MCF 10A (cell line): ENCODE results near the gene IRGC. TPM values are rescaled to one million over a fixed set of nuclear protein-coding genes. Genes with fewer than 3 reads are reported as not detected.

ENCODE experiments used
- BruUV-seq: library from RNA; stranded (reverse); fragments of 400-500 nt; replicated peaks from 2 replicates; lab custom pipeline; 2021; lab: Mats Ljungman, UMichigan
- CTCF ChIA-PET: fragments of 300-600 bp; sonication (Branson Sonifier 250); formaldehyde crosslinking; extraction: SDS; loops from one replicate; lab custom pipeline; 2021; ENCODE audit warnings: antibody characterized with exemption, inconsistent platforms; lab: Yijun Ruan, JAX
- POLR2A ChIA-PET: fragments of 300-600, 350-650 bp; sonication (Branson Sonifier 250); formaldehyde crosslinking; extraction: SDS; loops from one replicate; lab custom pipeline; 2020; ENCODE audit warnings: antibody characterized with exemption, inconsistent platforms; lab: Yijun Ruan, JAX
- DNase-seq: peaks from one replicate; pipeline ENCODE4 v3.0.0-alpha.2; 2018; ENCODE audit not compliant: unreplicated experiment
- H3K27ac Mint-ChIP-seq: one replicate; pipeline ENCODE4 v1.8.0; 2022; ENCODE audit warnings: mild to moderate bottlenecking, low read depth, mixed read lengths; ENCODE audit not compliant: unreplicated experiment
- H3K27me3 Mint-ChIP-seq: one replicate; pipeline ENCODE4 v1.8.0; 2022; ENCODE audit warnings: mixed read lengths; ENCODE audit not compliant: insufficient read depth, unreplicated experiment
- H3K36me3 Mint-ChIP-seq: one replicate; pipeline ENCODE4 v1.8.0; 2022; ENCODE audit warnings: mild to moderate bottlenecking, moderate library complexity, mixed read lengths; ENCODE audit not compliant: insufficient read depth, unreplicated experiment
- H3K4me1 Mint-ChIP-seq: one replicate; pipeline ENCODE4 v1.8.0; 2022; ENCODE audit warnings: mixed read lengths; ENCODE audit not compliant: insufficient read depth, unreplicated experiment
- H3K4me3 Mint-ChIP-seq: one replicate; pipeline ENCODE4 v1.8.0; 2022; ENCODE audit warnings: mild to moderate bottlenecking, moderate library complexity, mixed read lengths; ENCODE audit not compliant: unreplicated experiment
- H3K9me3 Mint-ChIP-seq: one replicate; pipeline ENCODE4 v1.8.0; 2022; ENCODE audit warnings: mixed read lengths; ENCODE audit not compliant: unreplicated experiment
- intact Hi-C: fragments of 100-400 bp; cut with micrococcal nuclease; formaldehyde crosslinking; loops from 2 replicates; pipeline ENCODE4 v1.14.1; 2022
- total RNA-seq: library from RNA; stranded (reverse); gene quantifications from 2 replicates; pipeline ENCODE4 v1.2.3, GENCODE V29; 2022
- TF ChIP-seq, protein P1 (sequence below): fragments of 200-600 bp; IDR thresholded peaks from one replicate; pipeline ENCODE4 v1.8.0; 2022; ENCODE audit warnings: antibody characterized with exemption, mild to moderate bottlenecking; ENCODE audit not compliant: unreplicated experiment

IRGC gene
- total RNA-seq, 1 experiment from 2014 or later: not detected

DNA sequence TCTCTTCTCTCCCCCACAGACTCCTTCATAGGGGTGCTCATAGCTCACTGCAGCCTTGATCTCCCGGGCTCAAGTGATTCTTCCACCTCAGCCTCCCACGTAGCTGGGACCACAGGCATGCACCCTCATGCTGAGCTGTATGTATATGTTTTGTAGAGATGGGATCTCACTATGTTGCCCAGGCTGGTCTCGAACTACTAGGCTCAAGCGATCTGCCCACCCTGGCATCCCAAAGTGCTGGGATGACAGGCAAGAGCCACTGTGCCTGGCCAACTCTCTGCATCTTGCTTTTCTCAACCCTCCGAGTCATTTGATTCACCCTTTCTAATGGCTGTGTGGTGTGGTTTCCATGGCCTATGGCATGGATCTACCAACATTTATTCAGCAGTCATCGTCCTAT lies 10.1 kb upstream of the IRGC start:
- no peak for DNase-seq
- CTCF ChIA-PET: no interaction called here
- TF ChIP-seq, protein P1, sequence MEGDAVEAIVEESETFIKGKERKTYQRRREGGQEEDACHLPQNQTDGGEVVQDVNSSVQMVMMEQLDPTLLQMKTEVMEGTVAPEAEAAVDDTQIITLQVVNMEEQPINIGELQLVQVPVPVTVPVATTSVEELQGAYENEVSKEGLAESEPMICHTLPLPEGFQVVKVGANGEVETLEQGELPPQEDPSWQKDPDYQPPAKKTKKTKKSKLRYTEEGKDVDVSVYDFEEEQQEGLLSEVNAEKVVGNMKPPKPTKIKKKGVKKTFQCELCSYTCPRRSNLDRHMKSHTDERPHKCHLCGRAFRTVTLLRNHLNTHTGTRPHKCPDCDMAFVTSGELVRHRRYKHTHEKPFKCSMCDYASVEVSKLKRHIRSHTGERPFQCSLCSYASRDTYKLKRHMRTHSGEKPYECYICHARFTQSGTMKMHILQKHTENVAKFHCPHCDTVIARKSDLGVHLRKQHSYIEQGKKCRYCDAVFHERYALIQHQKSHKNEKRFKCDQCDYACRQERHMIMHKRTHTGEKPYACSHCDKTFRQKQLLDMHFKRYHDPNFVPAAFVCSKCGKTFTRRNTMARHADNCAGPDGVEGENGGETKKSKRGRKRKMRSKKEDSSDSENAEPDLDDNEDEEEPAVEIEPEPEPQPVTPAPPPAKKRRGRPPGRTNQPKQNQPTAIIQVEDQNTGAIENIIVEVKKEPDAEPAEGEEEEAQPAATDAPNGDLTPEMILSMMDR: no peak
- BruUV-seq: no TSS peak
- Mint-ChIP-seq H3K36me3 (no peaks in the 10 kb centered on the region), H3K27ac (no peak overlapping the region), H3K27me3 (no peaks in the 10 kb centered on the region), H3K9me3 (no peaks in the 10 kb centered on the region), H3K4me3 (no peak overlapping the region), H3K4me1 (peaks cover 14% of the 10 kb centered on the region)
- intact Hi-C loops: no loop called here
- POLR2A ChIA-PET: no interaction called here

DNA sequence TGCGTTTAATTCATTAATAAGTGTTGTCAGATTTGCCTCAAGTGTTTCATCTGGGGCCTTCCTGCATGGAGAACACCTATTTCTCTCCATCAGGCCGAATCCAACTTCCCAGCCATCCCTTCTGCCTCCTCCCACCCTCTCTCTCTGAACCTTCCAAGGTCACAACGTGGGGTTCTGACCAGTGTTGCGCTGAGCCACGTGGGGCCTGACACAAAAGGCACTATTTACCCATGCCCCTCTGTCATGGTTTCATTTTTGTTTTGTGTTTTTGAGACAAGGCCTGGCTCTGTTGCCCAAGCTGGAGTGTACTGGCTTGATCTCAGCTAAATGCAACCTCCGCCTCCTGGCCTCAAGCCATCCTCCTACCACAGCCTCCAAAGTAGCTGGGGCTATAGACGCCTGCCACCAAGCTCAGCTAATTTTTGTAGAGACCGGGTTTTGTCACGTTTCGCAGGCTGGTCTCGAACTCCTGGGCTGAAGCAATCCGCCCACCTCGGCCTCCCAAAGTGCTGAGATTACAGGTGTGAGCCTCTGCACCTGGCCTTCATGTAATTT lies 8.6 kb upstream of the IRGC start:
- TF ChIP-seq, protein P1: no peak
- DNase-seq: no peak
- ChIA-PET CTCF (interaction anchor here (0.6 to 0.7 kb wide), 2 partner anchors 19 to 63 kb away, joined by 3 read pairs; no protein-coding TSS in a partner anchor), POLR2A (interaction anchor here (0.7 to 1.6 kb wide), 2 partner anchors 18 to 24 kb away, joined by 4 to 5 read pairs; no protein-coding TSS in a partner anchor)
- BruUV-seq: no TSS peak
- Mint-ChIP-seq H3K4me3 (no peak overlapping the region), H3K27me3 (no peaks in the 10 kb centered on the region), H3K27ac (no peak overlapping the region), H3K9me3 (no peaks in the 10 kb centered on the region), H3K4me1 (peaks cover 13% of the 10 kb centered on the region), H3K36me3 (no peaks in the 10 kb centered on the region)
- intact Hi-C loops: no loop called here

DNA sequence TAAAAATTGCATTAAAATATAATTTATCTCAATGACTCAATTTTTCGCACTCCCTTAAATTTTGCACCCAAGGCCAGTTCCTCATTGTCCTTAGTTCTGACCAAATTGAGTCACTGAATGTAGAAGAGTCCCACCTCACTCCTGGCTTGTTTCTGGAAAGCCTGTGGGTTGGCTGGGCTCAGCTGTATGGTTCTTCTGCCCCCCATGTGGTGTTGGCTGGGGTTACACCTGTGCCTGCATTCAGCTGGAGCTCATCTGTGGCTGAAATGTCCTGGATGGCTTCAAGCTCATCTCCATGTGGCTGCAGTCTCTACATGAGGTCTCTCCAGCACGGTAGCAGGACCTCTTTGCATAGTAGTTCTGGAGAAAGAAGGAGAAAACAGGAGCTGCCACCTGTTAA lies 7.2 kb upstream of the IRGC start:
- ChIA-PET POLR2A (interaction anchor here (1.6 kb wide), 1 partner anchor 16 kb away, joined by 5 read pairs; no protein-coding TSS in a partner anchor), CTCF (interaction anchor here (0.5 kb wide), 1 partner anchor 1797 kb away, joined by 4 read pairs; no protein-coding TSS in a partner anchor)
- H3K27me3 Mint-ChIP-seq: no peaks in the 10 kb centered on the region
- no peak for DNase-seq
- no peaks in the 10 kb centered on the region for H3K9me3 Mint-ChIP-seq
- intact Hi-C loops: no loop called here
- no peak overlapping the region for H3K27ac Mint-ChIP-seq
- no peaks in the 10 kb centered on the region for H3K36me3 Mint-ChIP-seq
- no peak overlapping the region for H3K4me3 Mint-ChIP-seq
- TF ChIP-seq, protein P1: no peak
- BruUV-seq: no TSS peak
- H3K4me1 Mint-ChIP-seq: peaks cover 7% of the 10 kb centered on the region

DNA sequence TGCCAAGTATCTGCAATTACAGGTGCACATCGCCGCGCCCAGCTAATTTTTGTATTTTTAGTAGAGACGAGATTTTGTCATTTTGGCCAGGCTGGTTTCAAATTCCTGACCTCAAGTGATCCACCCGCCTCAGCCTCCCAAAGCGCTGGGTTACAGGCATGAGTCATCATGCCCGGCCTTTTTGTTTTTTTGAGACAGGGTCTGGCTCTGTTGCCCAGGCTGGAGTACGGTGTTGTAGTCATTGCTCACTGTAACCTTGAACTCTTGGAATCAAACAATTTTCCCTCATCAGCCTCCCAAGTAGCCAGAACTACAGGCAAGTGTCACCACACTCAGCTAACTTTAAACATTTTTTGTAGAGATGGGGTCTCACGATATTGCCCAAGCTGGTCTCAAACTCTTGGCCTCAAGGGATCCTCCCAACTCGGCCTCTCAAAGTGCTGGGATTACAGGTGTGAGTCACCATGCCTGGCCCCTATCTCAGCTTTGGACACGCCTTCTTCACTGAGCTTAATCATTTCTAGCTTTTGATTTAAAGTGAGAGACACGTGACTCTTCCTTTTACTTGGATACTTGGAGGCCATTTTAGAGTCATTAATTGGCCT lies 4.0 kb upstream of the IRGC start:
- CTCF ChIA-PET: interaction anchor here (0.8 to 1.0 kb wide), 3 partner anchors 17 to 262 kb away, joined by 3 to 4 read pairs (median 3); no protein-coding TSS in a partner anchor
- no peaks in the 10 kb centered on the region for H3K9me3 Mint-ChIP-seq
- H3K4me1 Mint-ChIP-seq: peaks cover 7% of the 10 kb centered on the region
- H3K4me3 Mint-ChIP-seq: no peak overlapping the region
- no peaks in the 10 kb centered on the region for H3K36me3 Mint-ChIP-seq
- intact Hi-C loops: no loop called here
- H3K27me3 Mint-ChIP-seq: no peaks in the 10 kb centered on the region
- no peak overlapping the region for H3K27ac Mint-ChIP-seq
- no TSS peak for BruUV-seq
- TF ChIP-seq, protein P1: no peak
- POLR2A ChIA-PET: interaction anchor here (0.6 to 1.0 kb wide), 4 partner anchors 10 to 41 kb away, joined by 3 to 5 read pairs (median 4); no protein-coding TSS in a partner anchor
- peak; percentile 47 for DNase-seq
